HepG2 (cell line): Measurements from ENCODE around the gene SCNM1. TPM values are rescaled to one million over a fixed set of nuclear protein-coding genes. Genes with fewer than 3 reads are reported as not detected.

ENCODE experiments used
- CCDC6 ChIP-seq: sonication (generic); formaldehyde crosslinking; IDR thresholded peaks from 2 replicates; pipeline ENCODE4 v1.8.1; 2022; ENCODE audit warnings: mild to moderate bottlenecking, missing genetic modification reagents, moderate library complexity
- ELF4 ChIP-seq: sonication (generic); formaldehyde crosslinking; IDR thresholded peaks from 2 replicates; pipeline ENCODE4 v1.5.0; 2020; ENCODE audit warnings: missing genetic modification reagents, mild to moderate bottlenecking, moderate library complexity, borderline replicate concordance
- ESRRA ChIP-seq: sonication (generic); formaldehyde crosslinking; IDR thresholded peaks from 2 replicates; pipeline ENCODE4 v1.5.1; 2020; ENCODE audit warnings: mild to moderate bottlenecking, low read depth, missing genetic modification reagents
- NR2F6 ChIP-seq, 2 experiments: IDR thresholded peaks; 2 replicates each; pipeline ENCODE4 v1.6.1; 2016; ENCODE audit warnings: antibody characterized with exemption in 1 of 2, mild to moderate bottlenecking in 1 of 2
- NR3C1 ChIP-seq: sonication (generic); formaldehyde crosslinking; IDR thresholded peaks from 2 replicates; pipeline ENCODE4 v1.4.0; 2020; ENCODE audit warnings: missing genetic modification reagents
- RCOR2 ChIP-seq: IDR thresholded peaks from 2 replicates; pipeline ENCODE4 v1.6.1; 2016; ENCODE audit warnings: missing biosample characterization, missing genetic modification reagents
- SNRNP70 ChIP-seq: fragments of 200-400 bp; formaldehyde crosslinking; IDR thresholded peaks from 2 replicates; pipeline ENCODE4 v1.6.1; 2017; ENCODE audit warnings: mild to moderate bottlenecking, low read depth, low read length, moderate library complexity
- THAP11 ChIP-seq: IDR thresholded peaks from 2 replicates; pipeline ENCODE4 v1.6.1; 2016; ENCODE audit warnings: missing biosample characterization, missing genetic modification reagents
- ZFP1 ChIP-seq: IDR thresholded peaks from 2 replicates; pipeline ENCODE4 v1.6.1; 2016
- ZNF121 ChIP-seq: sonication (generic); formaldehyde crosslinking; IDR thresholded peaks from 2 replicates; pipeline ENCODE4 v1.5.0; 2020; ENCODE audit warnings: mild to moderate bottlenecking, missing genetic modification reagents
- ZNF292 ChIP-seq: sonication (generic); formaldehyde crosslinking; IDR thresholded peaks from 2 replicates; pipeline ENCODE4 v1.8.1; 2022; ENCODE audit warnings: mild to moderate bottlenecking, low read depth, missing genetic modification reagents, borderline replicate concordance
- ZNF331 ChIP-seq: sonication (generic); formaldehyde crosslinking; IDR thresholded peaks from 2 replicates; pipeline ENCODE4 v1.4.0; 2020; ENCODE audit warnings: missing genetic modification reagents
- ZNF432 ChIP-seq: sonication (generic); formaldehyde crosslinking; IDR thresholded peaks from 2 replicates; pipeline ENCODE4 v1.5.0; 2020; ENCODE audit warnings: missing genetic modification reagents, mild to moderate bottlenecking, borderline replicate concordance
- ZNF672 ChIP-seq: sonication (generic); formaldehyde crosslinking; IDR thresholded peaks from 2 replicates; pipeline ENCODE4 v1.8.1; 2022; ENCODE audit warnings: missing genetic modification reagents
- polyA plus RNA-seq, 8 experiments: library from polyadenylated mRNA; depleted of rRNA in 3 of 8; stranded (reverse) in 7 of 8; unstranded in 1 of 8; fragments of >200 nt; fragmentation: Illumina TruSeq in 4 of 8; extraction: Trizol in 4 of 8; gene quantifications; 2 replicates each; pipeline versions ENCODE4 v1.2.1 to v1.2.3, GENCODE V29; 2011 to 2016; ENCODE audit warnings: low read depth in 4 of 8, missing spikeins in 1 of 8, mixed read lengths in 1 of 8; ENCODE audit not compliant: insufficient read depth in 1 of 8
- total RNA-seq, 5 experiments: library from RNA; depleted of rRNA; stranded (reverse); fragments of >200 nt; fragmentation: Illumina TruSeq; extraction: Trizol; gene quantifications; 2 replicates each; pipeline ENCODE4 v1.2.3, GENCODE V29; 2016; ENCODE audit warnings: low read depth in 1 of 5
- TF ChIP-seq, protein P1 (sequence below), 2 experiments: fragments of 450-650 bp in 1 of 2; sonication (generic) in 1 of 2; formaldehyde crosslinking in 1 of 2; IDR thresholded peaks; 2 replicates each; pipeline versions ENCODE4 v1.6.1 to v1.8.0; 2016 to 2022; ENCODE audit warnings: antibody characterized with exemption in 1 of 2, mild to moderate bottlenecking in 1 of 2, missing genetic modification reagents in 1 of 2
- TF ChIP-seq, protein P2 (sequence below): sonication (generic); formaldehyde crosslinking; IDR thresholded peaks from 2 replicates; pipeline ENCODE4 v1.8.1; 2023; ENCODE audit warnings: missing genetic modification reagents, inconsistent platforms, borderline replicate concordance

SCNM1 gene
- total and polyA plus RNA-seq, 2 of the 13 experiments (the other 11 are each of a cell fraction or from before 2014, with no cell fraction given): 16.3 to 31.5 TPM

GRCh38 chr1:151124763-151125403, 41.1 kb upstream of the SCNM1 start (continued):
- TF ChIP-seq, protein P1, sequence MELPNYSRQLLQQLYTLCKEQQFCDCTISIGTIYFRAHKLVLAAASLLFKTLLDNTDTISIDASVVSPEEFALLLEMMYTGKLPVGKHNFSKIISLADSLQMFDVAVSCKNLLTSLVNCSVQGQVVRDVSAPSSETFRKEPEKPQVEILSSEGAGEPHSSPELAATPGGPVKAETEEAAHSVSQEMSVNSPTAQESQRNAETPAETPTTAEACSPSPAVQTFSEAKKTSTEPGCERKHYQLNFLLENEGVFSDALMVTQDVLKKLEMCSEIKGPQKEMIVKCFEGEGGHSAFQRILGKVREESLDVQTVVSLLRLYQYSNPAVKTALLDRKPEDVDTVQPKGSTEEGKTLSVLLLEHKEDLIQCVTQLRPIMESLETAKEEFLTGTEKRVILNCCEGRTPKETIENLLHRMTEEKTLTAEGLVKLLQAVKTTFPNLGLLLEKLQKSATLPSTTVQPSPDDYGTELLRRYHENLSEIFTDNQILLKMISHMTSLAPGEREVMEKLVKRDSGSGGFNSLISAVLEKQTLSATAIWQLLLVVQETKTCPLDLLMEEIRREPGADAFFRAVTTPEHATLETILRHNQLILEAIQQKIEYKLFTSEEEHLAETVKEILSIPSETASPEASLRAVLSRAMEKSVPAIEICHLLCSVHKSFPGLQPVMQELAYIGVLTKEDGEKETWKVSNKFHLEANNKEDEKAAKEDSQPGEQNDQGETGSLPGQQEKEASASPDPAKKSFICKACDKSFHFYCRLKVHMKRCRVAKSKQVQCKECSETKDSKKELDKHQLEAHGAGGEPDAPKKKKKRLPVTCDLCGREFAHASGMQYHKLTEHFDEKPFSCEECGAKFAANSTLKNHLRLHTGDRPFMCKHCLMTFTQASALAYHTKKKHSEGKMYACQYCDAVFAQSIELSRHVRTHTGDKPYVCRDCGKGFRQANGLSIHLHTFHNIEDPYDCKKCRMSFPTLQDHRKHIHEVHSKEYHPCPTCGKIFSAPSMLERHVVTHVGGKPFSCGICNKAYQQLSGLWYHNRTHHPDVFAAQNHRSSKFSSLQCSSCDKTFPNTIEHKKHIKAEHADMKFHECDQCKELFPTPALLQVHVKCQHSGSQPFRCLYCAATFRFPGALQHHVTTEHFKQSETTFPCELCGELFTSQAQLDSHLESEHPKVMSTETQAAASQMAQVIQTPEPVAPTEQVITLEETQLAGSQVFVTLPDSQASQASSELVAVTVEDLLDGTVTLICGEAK (IDR thresholded peaks at IDR 0.05): no peak
- TF ChIP-seq, protein P1 (CRISPR knock-in tag; IDR thresholded peaks at IDR 0.05): no peak
- TF ChIP-seq ELF4 (no peak), ZNF292 (no peak), ZNF672 (CRISPR knock-in tag) (no peak), NR3C1 (CRISPR knock-in tag) (no peak), NR2F6 (IDR thresholded peaks at IDR 0.05) (0 out of 2 replicates have a peak, but pooled peaks have one; percentile 32), NR2F6 (CRISPR knock-in tag; IDR thresholded peaks at IDR 0.05) (peak; percentile 79), THAP11 (CRISPR knock-in tag) (0 out of 2 replicates have a peak, but pooled peaks have one; percentile 22), SNRNP70 (no peak), CCDC6 (CRISPR knock-in tag) (no peak), ESRRA (peak; percentile 74), RCOR2 (CRISPR knock-in tag) (no peak), ZNF331 (CRISPR knock-in tag) (no peak), ZNF121 (CRISPR knock-in tag) (no peak), ZFP1 (CRISPR knock-in tag) (no peak), ZNF432 (CRISPR knock-in tag) (no peak)
- TF ChIP-seq, protein P2, sequence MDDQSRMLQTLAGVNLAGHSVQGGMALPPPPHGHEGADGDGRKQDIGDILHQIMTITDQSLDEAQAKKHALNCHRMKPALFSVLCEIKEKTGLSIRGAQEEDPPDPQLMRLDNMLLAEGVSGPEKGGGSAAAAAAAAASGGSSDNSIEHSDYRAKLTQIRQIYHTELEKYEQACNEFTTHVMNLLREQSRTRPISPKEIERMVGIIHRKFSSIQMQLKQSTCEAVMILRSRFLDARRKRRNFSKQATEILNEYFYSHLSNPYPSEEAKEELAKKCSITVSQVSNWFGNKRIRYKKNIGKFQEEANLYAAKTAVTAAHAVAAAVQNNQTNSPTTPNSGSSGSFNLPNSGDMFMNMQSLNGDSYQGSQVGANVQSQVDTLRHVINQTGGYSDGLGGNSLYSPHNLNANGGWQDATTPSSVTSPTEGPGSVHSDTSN (CRISPR knock-in tag): no peak
